ENCODE results near the gene PCDH18.
"Not testable (repeated sequence)": the region's sequence is repeated elsewhere in the genome, so short reads cannot be mapped to it uniquely, and the experiment has no call there.

Gene PCDH18

DNA sequence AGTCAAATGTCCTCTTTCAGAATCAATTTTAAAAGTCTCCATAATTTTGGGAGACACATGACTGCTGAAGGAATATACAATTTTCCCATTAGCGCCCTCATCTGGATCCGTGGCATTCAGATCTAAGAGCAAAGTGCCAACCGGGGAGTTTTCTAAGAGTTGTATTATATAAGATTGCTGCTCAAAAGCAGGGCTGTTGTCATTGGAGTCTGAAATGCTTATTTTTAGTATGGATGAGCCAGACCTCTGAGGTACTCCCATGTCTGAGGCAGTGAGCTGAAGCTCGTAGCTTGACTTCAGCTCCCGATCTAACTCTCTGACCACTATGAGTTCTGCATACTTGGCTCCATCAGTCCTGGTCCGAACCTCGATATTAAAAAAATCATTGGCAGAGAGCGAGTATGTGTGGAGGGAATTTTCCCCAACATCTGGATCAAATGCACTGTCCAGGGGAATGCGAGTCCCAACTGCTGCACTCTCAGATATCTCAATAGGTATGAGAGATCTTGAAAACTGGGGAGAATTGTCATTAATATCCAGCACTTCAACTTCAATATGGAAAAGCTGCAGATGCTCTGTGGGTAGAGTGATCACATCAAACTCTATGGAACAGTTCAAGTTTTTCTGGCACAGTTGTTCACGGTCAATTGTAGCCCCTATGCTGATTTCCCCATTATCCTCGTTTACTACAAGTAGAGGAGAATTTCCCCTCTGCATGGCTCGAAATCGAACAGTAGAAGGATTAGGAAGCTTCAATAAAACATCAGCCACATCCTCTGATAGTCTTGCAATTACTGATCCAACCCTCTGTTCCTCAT lies 917 bp downstream of the PCDH18 start:
- in situ Hi-C loops (cut with HindIII; ENCODE audit: low pct_ligation_motif_present, low pct_unique_long_range_greater_than_20kb, low sequenced_read_pairs): no loop called here
- no peak for DNase-seq

DNA sequence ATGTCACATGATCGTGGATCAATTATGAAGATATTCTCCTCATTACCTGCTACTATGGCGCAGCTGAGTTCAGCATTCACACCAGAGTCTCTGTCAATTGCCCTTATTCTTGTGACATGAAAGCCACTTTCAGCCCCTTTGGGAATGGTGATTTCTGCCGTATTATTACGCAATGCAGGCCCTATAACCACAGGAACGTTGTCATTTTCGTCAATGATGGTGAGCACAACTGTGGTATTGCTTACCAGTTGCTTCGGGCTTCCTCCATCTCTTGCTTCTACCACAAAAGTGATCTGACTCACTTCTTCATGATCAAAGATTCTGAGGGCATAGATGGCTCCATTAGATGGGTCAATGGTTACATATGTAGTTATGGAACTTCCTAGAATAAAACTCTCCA lies 2.1 kb downstream of the PCDH18 start:
- DNase-seq: no peak
- in situ Hi-C loops (cut with HindIII; ENCODE audit: low pct_ligation_motif_present, low pct_unique_long_range_greater_than_20kb, low sequenced_read_pairs): no loop called here

DNA sequence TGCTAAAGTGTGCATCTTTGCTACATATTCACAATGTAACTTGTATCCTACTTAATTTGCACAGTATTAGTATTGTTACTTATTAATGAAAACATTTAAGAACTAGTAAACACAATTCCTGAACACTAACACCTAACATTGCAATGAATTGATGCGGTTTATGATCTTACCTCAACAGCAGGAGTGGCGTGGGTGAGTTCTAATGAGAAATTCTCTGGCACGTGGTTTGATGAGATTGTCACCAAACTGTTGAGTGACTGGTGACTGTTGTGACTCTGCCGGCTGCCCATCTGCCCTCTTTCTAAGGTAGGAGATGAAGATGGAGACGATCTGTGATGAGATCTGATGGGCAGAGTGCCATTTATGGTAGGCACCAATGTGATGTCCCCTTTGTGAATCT lies 2.9 kb downstream of the PCDH18 start:
- DNase-seq: no peak
- in situ Hi-C loops (cut with HindIII; ENCODE audit: low pct_ligation_motif_present, low pct_unique_long_range_greater_than_20kb, low sequenced_read_pairs): no loop called here

DNA sequence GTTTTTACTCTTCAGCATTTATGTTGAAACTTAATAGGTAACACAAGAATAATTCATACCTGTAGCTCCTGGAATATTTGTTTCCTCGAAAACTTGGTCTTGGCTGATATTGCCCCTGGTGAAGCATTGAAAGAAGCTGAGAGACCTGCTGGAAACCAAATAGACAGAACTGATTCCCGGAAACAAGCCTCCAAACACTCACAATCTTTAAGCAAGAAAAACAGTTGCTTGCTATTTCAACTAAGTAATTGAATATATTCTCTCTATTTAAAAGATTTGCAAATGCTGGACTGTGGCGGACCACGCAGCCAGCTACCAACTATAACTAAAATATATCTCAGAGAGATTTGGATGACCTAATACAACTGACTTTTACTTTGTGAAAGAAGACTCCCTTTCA lies 3.6 kb downstream of the PCDH18 start:
- no peak for DNase-seq
- in situ Hi-C loops (cut with HindIII; ENCODE audit: low pct_ligation_motif_present, low pct_unique_long_range_greater_than_20kb, low sequenced_read_pairs): no loop called here

DNA sequence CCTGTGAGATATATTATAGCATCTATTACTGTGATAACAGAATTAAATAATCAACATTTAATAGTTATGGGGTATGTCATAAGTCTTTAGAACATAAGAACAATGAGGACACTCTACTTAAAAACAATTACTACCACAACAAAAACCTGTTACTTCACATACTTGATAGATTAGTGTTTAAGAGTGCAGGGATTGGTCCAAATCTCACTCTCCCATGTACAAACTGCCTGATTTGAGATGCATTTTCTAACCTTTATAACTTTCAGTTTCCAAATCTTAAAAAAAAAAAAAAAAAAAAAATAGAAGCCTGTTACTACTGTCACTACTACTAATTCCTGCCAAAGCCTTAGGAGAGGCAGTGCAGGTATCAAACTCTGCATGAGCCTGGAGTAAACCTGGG lies 5.6 kb downstream of the PCDH18 start:
- in situ Hi-C loops (cut with HindIII; ENCODE audit: low pct_ligation_motif_present, low pct_unique_long_range_greater_than_20kb, low sequenced_read_pairs): no loop called here
- DNase-seq: no peak

DNA sequence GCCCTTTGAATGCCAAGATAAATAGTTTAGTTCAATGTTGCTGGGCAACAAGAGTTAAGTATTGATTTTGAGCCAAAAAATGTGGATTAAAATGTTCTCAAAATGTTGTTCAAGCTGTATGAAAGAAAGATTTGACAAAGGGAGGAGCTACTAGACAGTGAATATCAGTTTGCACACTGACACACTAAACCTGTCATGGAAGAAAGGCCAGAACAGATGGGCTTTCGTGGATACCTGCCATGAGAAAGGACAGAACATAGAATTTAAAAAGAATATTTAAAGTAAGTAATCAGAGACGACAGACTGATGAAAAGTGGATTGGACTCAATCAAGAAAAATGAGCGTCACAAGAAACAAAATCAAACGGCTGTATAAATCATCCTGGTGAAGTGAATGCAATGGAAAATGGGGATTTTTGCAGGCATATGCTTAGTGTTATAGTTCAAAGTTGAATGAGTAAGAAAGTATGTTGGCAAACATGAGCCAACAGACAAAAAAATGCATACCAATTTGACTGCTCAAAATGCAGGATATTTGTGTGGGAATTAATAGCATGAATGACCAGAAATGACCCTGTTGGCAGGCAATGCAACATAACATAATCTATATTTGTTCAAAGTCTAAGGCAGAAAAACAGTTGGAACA lies 7.4 kb downstream of the PCDH18 start:
- in situ Hi-C loops (cut with HindIII; ENCODE audit: low pct_ligation_motif_present, low pct_unique_long_range_greater_than_20kb, low sequenced_read_pairs): no loop called here

DNA sequence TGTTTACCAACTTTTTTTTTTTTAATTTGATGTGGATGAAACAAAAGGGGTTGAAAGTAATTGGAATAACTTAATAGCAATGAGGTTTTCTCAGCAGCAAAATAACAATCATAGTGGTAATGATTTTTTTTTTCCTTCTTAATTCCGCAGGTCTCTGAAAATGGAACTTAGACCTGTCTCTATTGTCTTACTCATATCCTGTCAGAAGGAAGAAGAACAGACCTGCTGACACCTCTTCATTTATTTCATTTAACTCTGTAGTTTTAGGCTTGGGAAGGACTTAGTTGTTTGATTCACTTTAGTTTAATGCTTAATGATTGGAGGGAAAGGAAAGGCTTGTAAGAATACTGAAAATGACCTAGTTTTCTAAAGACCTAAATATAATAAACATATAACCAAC lies 9.0 kb downstream of the PCDH18 start:
- in situ Hi-C loops (cut with HindIII; ENCODE audit: low pct_ligation_motif_present, low pct_unique_long_range_greater_than_20kb, low sequenced_read_pairs): no loop called here
- DNase-seq: no peak

More for the DNA sequence above, 7.4 kb downstream of the PCDH18 start:
- DNase-seq: no peak

DNA sequence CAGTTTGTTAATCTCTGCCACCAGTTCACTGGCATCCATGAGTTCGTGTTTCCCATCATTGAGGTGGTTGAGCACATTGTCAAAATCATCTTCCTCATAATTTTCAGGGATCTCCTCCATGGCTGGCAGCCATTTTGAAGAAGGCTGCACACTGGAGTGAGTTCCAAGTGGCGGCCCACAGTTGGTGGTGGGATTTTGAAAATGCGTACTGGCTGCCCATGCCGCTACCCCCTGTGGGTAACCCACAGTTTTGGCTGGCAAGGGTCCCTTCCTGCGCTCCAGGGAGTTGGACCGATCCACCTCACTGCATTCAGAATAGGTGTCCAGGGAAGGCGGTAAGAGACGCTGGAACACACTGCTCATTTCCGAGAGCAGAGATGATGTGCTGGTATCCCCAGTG lies 11.2 kb downstream of the PCDH18 start:
- in situ Hi-C loops (cut with HindIII; ENCODE audit: low pct_ligation_motif_present, low pct_unique_long_range_greater_than_20kb, low sequenced_read_pairs): no loop called here
- no peak for DNase-seq

DNA sequence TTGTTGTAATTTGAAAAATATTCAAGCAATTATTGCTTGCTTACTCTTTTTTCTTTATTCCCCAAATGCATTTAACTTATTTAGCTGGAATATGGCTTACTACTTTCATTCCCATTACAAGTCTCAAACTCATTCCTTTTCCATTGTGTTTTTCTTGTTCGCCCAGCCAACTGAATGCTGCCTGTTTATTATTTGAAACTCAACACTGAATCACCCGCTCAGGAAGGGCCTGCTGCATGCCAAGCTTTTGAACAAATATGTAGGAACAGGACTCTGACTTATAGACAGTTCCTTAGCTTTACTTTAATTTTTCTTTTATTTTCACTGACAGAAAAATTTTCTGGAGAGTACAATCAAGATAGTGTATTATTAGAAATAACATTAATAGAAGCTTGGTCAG lies 12.9 kb downstream of the PCDH18 start:
- DNase-seq: no peak
- in situ Hi-C loops (cut with HindIII; ENCODE audit: low pct_ligation_motif_present, low pct_unique_long_range_greater_than_20kb, low sequenced_read_pairs): no loop called here

DNA sequence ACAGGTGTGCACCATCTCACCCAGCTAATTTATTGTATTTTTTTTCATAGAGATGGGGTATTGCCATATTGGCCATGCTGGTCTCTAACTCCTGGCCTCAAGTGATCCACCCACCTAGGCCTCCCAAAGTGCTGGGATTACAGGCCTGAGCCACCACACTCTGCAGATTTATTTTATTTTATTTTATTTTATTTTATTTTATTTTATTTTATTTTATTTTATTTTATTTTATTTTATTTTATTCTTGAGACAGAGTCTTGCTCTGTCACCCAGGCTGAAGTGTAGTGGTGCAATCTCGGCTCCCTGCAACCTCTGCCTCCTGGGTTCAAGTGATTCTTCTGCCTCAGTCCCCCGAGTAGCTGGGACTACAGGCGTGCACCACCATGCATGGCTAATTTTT lies 15.0 kb downstream of the PCDH18 start:
- DNase-seq; in situ Hi-C loops (cut with HindIII; ENCODE audit: low pct_ligation_motif_present, low pct_unique_long_range_greater_than_20kb, low sequenced_read_pairs): not testable (repeated sequence)

DNA sequence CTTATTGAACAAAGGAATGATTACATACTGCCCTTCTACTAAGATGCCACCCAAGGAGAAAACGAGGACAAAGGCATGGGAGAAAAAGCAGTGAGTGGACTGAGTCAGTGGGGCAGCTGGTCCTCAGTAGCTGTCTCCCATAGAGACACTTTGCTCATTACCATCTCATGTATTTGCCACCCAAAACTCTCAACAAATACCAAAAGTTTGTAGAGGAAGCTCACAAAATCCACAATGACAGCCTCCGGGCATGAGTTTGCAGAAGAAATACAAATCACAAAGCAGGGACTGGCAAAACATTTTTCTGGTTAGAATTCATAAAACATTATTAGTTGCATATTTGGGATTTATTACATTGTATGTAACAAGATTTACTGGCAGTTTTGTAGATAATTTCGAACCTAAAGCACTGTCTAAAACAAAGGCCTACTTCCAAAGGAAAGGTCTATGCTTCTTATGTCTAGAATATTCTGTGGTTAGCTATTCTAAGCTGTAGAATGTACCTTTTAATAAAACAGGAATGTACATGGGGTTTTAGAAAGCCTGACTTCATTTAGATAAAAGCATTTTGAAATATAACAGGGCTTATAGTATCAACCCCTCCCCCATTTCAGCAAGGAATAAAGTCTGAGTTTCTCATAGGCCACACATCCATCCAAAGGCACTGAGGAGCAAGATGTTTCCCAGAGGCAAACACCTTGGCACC lies 17.7 kb downstream of the PCDH18 start:
- DNase-seq: no peak
- in situ Hi-C loops (cut with HindIII; ENCODE audit: low pct_ligation_motif_present, low pct_unique_long_range_greater_than_20kb, low sequenced_read_pairs): no loop called here

DNA sequence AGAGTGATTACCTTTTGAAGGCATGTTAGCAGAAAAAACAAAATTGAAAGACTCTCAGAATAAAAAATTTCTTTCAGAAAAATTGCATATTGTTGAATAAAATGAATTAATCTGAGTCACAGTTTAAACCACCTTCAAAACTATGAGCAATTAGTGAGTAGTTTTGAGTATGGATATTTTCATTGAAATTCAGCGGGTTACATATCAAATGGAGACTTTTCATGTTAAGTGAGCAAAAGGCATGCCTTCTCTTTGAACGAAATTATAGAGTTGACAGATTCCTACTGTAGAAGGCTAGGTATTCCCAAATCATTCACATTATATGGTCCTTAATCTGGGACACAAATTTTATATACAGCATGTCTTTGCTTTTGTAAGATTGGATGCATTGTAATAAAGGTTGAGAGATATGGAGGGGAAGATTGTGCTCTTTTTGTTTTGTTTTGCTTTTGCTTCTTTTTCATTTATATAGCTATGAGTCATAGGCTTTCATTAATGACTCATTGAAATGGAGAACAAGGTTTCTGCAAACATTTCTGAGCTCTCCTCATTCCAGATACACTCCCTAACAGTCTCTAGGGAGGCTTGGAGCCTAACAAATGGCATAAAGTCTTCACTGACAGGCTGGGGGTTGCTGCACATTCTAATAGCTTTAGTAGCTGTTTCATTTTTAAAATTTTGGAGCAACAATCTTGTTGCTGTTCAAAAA lies 21.6 kb downstream of the PCDH18 start:
- peak; percentile 8 for DNase-seq
- in situ Hi-C loops (cut with HindIII; ENCODE audit: low pct_ligation_motif_present, low pct_unique_long_range_greater_than_20kb, low sequenced_read_pairs): no loop called here

DNA sequence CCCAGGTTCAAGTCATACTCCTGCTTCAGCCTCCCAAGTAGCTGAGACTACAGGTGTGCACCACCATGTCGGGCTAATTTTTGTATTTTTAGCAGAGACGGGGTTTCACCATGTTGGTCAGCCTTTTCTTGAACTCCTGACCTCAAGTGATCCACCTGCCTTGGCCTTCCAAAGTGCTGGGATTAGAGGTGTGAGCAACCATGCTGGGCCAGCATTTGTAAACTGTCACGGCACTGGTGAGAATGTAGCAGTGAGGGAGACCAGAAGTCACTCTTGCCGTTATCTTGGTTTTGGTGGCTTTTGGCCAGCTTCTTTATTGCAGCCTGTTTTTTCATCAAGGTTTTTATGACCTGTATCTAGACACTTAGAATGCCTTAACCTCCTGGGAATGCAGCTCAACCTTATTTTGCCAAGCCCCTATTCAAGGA lies 22.4 kb downstream of the PCDH18 start:
- no peak for DNase-seq
- in situ Hi-C loops (cut with HindIII; ENCODE audit: low pct_ligation_motif_present, low pct_unique_long_range_greater_than_20kb, low sequenced_read_pairs): no loop called here

DNA sequence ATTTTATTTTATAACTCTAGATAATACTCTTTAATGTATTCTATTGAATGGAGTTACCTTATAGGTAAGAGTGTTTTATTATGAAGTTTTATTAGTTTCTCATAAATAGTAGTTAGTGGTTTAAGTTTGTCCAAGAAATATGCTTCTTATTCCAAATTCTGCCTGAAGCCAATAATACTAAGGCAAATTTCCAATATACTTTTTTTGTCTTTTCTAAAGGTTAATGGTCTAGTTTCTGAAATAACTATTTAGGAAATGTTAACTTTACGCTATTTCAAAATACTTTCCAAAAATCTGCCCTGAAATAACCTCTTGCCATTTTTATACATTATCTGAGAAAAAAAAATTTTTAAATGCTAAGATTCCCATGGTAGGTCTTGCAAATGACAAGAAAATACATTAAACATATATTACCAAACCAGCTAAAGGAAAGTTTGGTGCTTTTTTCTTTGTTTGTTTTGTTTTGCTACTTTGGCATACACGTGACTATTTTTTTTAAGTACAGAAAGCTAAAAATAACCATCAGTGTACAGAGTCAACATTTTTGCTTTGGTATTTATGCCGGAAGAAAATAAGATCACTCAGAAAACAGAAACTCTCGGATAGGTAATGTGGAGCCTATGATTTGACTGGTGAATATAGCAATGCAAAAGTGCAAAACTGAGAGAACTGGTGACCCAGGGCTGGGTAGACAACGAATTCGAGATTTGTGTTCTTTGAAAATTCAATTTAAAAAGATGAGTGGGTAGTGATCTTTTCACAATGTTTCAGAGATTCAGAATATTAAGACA lies 29.8 kb downstream of the PCDH18 start:
- in situ Hi-C loops (cut with HindIII; ENCODE audit: low pct_ligation_motif_present, low pct_unique_long_range_greater_than_20kb, low sequenced_read_pairs): no loop called here
- DNase-seq: no peak

DNA sequence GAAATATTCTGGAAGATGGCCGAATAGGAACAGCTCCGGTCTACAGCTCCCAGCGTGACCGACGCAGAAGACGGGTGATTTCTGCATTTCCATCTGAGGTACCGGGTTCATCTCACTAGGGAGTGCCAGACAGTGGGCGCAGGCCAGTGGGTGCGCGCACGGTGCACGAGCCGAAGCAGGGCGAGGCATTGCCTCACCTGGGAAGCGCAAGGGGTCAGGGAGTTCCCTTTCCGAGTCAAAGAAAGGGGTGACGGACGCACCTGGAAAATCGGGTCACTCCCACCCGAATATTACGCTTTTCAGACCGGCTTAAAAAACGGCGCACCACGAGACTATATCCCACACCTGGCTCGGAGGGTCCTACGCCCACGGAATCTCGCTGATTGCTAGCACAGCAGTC lies 36.0 kb downstream of the PCDH18 start:
- DNase-seq; in situ Hi-C loops (cut with HindIII; ENCODE audit: low pct_ligation_motif_present, low pct_unique_long_range_greater_than_20kb, low sequenced_read_pairs): not testable (repeated sequence)

DNA sequence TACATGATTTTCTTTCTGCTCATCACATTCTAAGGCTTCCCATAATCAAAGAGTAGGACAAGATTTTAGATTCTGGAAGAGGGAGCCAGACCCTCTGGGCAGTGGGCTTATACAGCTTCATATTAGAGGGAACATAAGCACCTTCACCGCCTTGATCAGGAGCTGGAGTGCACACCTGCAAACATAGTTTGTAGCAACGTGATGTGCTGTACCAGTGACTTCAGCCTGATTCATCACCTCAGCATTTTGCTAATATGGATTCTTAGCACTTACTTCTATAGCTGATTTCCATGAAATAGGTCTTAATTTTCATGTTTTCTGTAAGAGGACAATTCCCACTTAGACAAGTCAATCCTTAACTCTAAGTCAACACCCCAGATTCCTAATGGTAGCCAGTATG lies 36.7 kb downstream of the PCDH18 start:
- in situ Hi-C loops (cut with HindIII; ENCODE audit: low pct_ligation_motif_present, low pct_unique_long_range_greater_than_20kb, low sequenced_read_pairs): no loop called here
- no peak for DNase-seq

DNA sequence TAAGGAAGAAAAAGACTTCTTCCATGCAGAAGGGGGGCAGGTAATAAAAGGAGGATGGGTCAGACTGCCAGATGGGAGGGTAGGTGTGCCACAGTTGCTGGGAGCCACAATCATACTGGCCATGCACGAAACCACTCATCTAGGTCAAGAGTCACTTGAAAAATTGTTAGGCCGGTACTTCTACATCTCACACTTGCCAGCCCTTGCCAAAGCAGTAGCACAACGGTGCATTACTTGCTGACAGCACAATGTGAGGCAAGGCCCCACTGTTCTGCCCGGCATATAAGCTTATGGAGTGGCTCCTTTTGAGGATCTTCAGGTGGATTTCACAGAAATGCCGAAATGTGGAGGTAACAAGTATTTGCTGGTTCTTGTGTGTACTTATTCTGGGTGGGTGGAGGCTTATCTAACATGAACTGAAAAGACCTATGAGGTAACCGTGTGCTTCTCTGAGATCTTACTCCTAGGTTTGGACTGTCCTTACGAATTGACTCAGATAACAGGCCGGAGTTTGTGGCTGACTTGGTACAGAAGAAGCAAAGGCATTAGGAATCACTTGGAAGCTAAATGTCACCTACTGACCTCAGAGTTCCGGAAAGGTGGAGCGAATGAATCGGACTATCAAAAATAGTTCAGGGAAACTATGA lies 48.9 kb downstream of the PCDH18 start:
- DNase-seq; in situ Hi-C loops (cut with HindIII; ENCODE audit: low pct_ligation_motif_present, low pct_unique_long_range_greater_than_20kb, low sequenced_read_pairs): not testable (repeated sequence)

DNA sequence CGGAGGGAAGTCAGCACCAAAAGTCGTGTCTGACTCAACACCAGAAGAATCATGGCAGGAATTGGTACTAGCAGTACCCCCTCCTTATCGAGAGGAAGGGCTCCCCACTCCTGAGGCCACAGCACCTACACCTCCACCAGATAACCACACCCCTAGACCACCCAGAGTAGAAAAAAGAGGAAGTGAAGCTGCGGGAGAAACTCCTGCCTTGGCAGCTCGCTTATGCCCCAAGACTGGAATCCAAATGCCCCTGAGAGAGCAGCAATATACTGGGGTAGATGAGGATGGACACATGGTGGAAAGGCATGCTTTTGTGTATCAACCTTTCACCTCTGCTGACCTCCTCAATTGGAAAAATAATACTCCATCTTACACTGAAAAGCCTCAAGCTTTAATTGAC lies 52.6 kb downstream of the PCDH18 start:
- in situ Hi-C loops (cut with HindIII; ENCODE audit: low pct_ligation_motif_present, low pct_unique_long_range_greater_than_20kb, low sequenced_read_pairs): not testable (repeated sequence)

More for the DNA sequence above, 52.6 kb downstream of the PCDH18 start:
- DNase-seq: not testable (repeated sequence)
